GM21786 (cell line): ENCODE measurements around the gene CAMK1D.
"Not testable (repeated sequence)": the region's sequence is repeated elsewhere in the genome, so short reads cannot be mapped to it uniquely, and the experiment has no call there.

ENCODE experiments used
- ATAC-seq: cut with Tn5 transposase; IDR thresholded peaks from one replicate; pipeline ENCODE4 v1.9.1; 2021; ENCODE audit not compliant: unreplicated experiment

Gene CAMK1D

GRCh38 chr10:12740813-12741212 is 391.5 kb downstream of the CAMK1D start:
- no peak for ATAC-seq

- no peak for ATAC-seq
Measured at GRCh38 chr10:12741360-12741804, 392.0 kb downstream of the CAMK1D start.

DNA sequence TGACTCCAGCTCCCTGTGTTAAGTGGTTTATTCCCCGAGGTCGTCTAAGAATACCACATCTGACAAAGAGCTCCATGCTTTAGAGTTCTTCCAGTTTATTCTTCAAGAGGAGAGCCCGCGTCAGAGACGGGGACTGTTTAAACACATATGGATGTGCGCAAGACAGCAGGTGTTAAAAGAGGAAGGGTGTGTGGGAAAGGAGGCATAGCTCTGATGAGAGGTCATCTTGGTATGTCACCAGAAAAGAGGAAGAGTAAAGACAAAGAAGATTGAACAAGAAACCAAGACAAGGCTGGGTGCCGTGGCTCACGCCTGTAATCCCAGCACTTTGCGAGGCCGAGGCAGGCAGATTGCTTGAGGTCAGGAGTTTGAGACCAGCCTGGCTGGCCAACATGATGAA is 393.4 kb downstream of the CAMK1D start:
- ATAC-seq: no peak

DNA sequence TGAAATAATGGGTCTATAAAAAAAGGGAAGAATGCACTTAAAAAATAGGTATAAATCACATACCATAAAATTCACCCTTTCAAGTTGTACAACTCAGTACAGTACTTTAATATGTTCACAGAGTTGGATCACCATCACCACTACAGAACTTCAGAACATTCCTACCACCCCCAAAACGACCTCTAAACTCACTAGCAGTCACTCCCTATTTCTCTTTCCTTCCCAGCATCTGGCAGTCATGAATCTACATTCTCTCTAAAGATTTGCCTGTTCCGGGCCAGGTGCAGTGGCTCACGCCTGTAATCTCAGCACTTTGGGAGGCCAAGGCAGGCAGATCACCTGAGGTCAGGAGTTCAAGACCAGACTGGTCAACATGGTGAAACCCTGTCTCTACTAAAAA is 394.1 kb downstream of the CAMK1D start:
- ATAC-seq: not testable (repeated sequence)

- ATAC-seq: no peak
Measured at GRCh38 chr10:12743941-12744340, 394.6 kb downstream of the CAMK1D start.

- ATAC-seq: no peak
Measured at GRCh38 chr10:12748186-12748585, 398.8 kb downstream of the CAMK1D start.

DNA sequence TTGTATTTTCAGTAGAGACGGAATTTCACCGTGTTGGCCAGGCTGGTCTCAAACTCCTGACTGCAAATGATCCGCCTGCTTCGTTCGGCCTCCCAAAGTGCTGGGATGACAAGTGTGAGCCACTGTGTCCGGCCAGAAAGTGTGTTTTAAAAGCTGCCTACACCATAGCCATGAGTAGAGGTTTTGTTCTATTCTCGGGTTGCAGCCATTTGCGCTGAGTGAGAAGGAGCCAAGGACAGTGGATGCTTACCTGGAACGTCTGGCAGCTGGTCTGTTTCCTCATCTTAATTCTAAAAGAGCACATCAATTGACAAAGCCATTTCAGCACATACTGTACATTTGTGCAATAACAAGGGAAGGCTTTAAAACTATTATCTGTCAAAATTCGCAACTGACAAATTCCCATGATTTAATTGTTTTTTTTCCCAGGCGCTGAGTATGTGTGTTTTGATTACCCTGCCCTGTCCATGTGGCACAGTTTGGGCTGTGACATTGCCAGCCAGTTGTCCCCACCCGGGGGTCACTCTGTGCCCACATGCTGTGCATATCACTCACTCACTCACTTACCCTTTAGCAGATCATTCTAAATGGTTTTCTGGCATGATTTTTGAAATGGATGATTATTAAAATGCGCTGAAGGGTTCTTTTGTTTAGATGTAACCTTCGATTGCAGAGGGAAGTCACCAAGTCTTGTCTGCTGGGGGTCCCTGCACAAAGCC is 400.6 kb downstream of the CAMK1D start:
- ATAC-seq: no peak

DNA sequence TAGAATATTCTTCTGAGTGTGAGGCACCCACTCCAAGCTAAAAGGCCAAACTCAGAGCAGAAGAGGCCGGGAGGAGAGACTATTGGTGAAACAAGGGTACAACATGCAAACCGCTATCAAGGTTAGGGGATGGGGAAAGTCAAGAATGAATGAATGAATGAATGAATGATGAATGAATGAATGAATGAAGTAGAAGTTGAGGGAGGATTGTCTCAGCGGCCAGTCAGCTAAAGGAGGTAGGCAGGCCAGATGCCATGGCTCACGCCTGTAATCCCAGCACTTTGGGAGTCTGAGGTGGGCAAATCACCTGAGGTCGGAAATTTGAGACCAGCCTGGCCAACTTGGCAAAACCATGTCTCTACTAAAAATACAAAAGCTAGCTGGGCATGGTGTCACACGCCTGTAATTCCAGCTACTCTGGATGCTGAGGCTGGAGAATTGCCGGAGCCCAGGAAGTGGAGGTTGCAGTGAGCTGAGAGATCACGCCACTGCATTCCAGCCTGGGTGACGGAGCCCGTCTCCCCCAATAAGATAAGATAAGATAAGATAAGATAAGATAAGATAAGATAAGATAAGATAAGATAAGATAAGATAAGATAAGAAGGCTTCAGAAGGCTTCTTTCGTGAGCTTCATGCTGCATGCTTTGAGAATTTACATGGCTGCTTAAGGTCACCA is 401.3 kb downstream of the CAMK1D start:
- no peak for ATAC-seq

GRCh38 chr10:12755075-12755474 is 405.7 kb downstream of the CAMK1D start:
- ATAC-seq: no peak

GRCh38 chr10:12757351-12757750 is 408.0 kb downstream of the CAMK1D start:
- ATAC-seq: no peak

- ATAC-seq: no peak
Measured at GRCh38 chr10:12758271-12758670, 408.9 kb downstream of the CAMK1D start.

DNA sequence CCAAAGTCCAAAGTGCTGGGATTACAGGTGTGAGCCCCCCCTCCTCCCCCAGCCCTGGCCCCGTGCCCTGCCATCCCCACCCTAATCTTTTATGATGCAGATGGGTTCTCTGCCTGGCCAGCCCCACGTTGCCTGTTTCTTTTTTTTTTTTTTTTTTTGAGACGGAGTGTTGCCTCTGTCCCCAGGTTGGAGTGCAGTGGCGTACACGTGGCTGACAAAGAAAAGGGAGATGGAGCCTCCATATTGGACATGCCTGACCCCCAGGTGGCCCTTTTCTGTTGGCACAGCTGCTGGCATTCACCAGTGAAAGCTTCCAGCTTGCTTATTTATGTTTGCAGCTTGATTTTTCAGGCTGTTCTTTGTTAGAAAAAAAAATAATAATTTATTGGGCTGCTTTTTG is 416.9 kb downstream of the CAMK1D start:
- ATAC-seq: no peak

GRCh38 chr10:12768156-12769100 is 419.1 kb downstream of the CAMK1D start:
- ATAC-seq: no peak

- no peak for ATAC-seq
Measured at GRCh38 chr10:12769323-12770044, 420.1 kb downstream of the CAMK1D start.

- no peak for ATAC-seq
Measured at GRCh38 chr10:12771981-12772760, 422.8 kb downstream of the CAMK1D start.

DNA sequence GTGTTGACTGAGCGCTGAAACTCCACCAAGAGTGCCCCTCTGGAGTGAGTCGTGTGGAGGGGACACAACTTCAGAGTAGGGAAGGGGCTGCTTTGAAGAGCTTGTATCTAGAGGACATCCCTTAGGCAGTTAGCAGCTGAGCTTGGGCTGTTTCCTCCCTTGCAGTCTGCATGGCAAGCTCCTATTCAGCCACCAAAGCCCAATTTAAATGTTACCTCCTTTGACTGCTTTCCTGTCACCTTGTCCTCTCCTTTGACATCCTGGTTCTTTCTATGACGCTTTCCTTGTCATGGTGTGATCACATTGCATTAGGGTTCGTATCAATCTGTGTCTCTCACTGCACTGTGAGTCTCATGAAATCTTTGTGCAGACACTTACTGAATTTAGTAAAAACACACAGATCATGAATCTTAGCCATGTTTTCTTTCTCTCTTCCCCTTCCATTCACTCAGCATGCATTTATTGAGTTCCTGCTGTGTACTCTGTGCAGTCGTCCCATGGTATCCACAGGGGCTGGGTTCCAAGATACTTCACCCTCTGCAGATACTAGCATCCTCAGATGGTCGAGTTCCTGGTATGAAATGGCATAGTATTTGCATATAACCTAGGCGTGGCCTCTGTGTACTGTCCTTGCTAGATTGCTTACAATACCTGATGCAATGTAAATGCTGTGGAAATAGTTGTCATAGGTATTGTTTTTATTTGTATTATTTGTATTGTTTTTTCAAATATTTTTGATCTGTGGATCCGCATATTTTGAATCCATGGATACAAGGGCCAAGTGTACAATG is 423.6 kb downstream of the CAMK1D start:
- ATAC-seq: no peak

- no peak for ATAC-seq
Measured at GRCh38 chr10:12774204-12774894, 425.0 kb downstream of the CAMK1D start.

DNA sequence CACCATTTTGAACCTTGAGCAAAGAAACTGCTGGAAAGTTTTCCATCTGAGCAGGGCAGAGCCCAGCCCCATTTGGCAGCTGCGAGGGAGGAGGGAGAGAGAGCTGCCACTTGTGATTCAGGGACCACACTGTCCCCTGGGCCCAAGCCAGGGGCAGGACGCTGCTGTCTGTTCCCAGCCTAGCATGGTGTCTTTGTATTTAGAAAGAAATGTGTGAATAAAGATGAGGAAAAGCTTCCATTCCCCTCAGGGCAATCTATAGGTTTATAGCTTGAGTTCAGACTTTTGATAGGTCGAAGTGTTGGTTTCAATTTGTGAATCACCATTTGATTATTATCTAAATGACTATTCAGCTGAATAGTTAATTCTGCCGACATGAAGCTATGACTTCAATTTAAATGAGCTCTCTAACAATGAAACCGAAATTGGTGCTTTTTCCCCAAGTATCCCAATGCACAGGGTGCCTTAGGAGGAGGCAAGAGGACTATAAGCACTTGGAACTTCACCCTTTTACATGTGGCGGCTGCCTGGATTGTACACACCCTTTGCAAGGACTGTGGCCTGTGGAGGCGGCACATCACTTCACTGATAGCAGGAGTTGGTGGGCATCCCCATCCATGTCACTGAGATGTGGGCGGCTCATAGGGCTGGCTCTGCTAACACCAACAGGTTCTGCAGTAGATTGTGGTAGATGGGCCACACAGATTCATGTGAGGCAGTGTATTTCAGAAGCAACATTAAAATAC is 428.7 kb downstream of the CAMK1D start:
- ATAC-seq: no peak
